ENCODE results near the gene CTNNA2.

Gene CTNNA2

DNA sequence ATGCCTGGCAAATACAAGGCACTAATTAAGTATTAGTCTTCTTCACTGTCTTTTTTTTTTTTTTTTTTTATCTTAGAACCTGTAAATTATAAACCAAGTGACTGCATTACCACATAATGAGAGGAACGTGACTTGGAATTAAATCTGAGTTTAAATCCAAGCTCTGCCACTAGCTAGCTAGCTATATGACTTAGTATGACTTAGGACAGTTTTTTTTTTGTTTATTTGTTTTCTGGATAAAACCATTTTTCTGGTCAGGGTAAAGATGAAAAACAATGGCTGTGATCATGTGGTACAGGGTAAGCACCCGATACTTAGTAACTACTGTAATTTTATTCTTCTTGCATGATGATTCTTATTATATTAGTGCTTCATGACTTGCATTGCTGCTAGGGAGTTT, 983.5 kb downstream of the CTNNA2 start:
- Mint-ChIP-seq H3K27ac (no peak overlapping the region), H3K4me3 (no peak overlapping the region), H3K27me3 (no peaks in the 10 kb centered on the region), H3K9me3 (peaks cover 11% of the 10 kb centered on the region), H3K4me1 (no peaks in the 10 kb centered on the region), H3K36me3 (ENCODE audit: low read depth) (no peaks in the 10 kb centered on the region)
- DNase-seq (no peak), ATAC-seq (no peak)

DNA sequence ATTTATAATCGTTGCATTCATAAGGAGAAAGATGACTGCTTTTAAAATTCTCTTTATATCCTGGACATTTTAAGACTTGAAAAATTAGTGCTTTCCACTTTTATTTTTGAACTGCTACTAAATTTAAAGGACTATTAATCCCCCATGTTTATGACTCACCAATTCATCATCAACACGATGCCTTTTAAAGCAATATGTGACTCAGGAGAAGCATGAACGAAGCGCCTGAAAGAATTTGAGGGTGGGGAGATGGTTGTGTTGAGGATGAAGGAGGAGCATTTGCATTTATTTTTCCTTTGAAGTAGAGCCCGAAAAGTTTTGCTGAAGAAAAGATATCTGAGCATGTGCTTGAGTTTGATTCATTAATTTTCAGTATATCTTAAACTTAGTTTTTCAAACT, 983.9 kb downstream of the CTNNA2 start:
- Mint-ChIP-seq H3K4me3 (no peak overlapping the region), H3K27me3 (no peaks in the 10 kb centered on the region)
- ATAC-seq, result no peak

GRCh38 chr2:80499095-80499494, 986.2 kb downstream of the CTNNA2 start:
- H3K9me3 Mint-ChIP-seq, result peaks cover 17% of the 10 kb centered on the region
- no peak overlapping the region for H3K27ac Mint-ChIP-seq
- no peak for DNase-seq
- no peaks in the 10 kb centered on the region for H3K36me3 Mint-ChIP-seq (ENCODE audit: low read depth)
- no peak overlapping the region for H3K4me3 Mint-ChIP-seq
- H3K27me3 Mint-ChIP-seq, result no peaks in the 10 kb centered on the region
- ATAC-seq, result no peak
- no peaks in the 10 kb centered on the region for H3K4me1 Mint-ChIP-seq

More for the DNA sequence above, 983.9 kb downstream of the CTNNA2 start:
- Mint-ChIP-seq H3K36me3 (ENCODE audit: low read depth) (no peaks in the 10 kb centered on the region), H3K27ac (no peak overlapping the region), H3K4me1 (no peaks in the 10 kb centered on the region), H3K9me3 (peaks cover 11% of the 10 kb centered on the region)
- DNase-seq, result no peak

DNA sequence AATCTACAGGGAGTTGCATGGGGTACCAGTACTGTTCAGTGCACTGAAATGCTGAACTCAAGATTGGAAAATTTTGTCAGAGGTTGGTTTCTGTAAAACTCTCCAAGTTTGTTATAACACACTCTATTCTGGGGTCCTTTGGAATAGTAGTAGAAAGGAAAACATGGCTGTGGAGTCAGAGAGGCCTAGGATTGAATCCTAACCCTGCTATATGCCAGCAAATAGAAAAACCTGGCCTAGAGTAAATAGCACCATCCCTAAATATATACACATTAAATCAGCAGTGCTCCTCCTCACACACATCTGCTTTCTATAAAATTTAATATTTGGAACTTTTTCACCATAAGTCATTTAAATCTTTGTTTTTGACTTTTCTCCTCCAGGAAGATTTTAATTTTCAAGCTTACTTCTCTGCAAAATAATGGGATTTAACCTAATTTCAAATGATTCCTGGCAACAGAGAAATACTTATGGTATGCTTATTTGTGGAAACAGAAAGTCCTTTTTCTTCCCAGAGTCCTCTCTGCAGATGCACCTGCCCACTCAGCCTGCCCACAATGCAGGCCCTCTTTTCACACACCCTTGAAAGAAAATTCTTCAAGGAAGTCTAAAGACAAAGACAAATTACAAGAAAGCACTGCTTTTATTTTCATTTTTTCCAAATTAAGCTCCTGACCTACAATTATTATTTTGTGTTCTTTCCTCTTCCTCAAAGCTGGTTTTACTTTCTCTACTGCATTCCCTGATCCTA, 989.2 kb downstream of the CTNNA2 start:
- no peak overlapping the region for H3K4me3 Mint-ChIP-seq
- no peak for ATAC-seq
- DNase-seq, result no peak
- H3K36me3 Mint-ChIP-seq (ENCODE audit: low read depth), result no peaks in the 10 kb centered on the region
- no peak overlapping the region for H3K27ac Mint-ChIP-seq
- no peaks in the 10 kb centered on the region for H3K4me1 Mint-ChIP-seq
- H3K9me3 Mint-ChIP-seq, result peaks cover 13% of the 10 kb centered on the region
- H3K27me3 Mint-ChIP-seq, result no peaks in the 10 kb centered on the region

GRCh38 chr2:80506563-80506962, 993.7 kb downstream of the CTNNA2 start:
- Mint-ChIP-seq H3K4me1 (no peaks in the 10 kb centered on the region), H3K36me3 (ENCODE audit: low read depth) (no peaks in the 10 kb centered on the region), H3K9me3 (peaks cover 10% of the 10 kb centered on the region), H3K27me3 (no peaks in the 10 kb centered on the region), H3K27ac (no peak overlapping the region), H3K4me3 (no peak overlapping the region)
- DNase-seq (no peak), ATAC-seq (no peak)

GRCh38 chr2:80510716-80511115, 997.9 kb downstream of the CTNNA2 start:
- peaks cover 13% of the 10 kb centered on the region for H3K9me3 Mint-ChIP-seq
- DNase-seq (no peak), ATAC-seq (no peak)
- no peaks in the 10 kb centered on the region for H3K27me3 Mint-ChIP-seq
- H3K27ac Mint-ChIP-seq, result no peak overlapping the region
- H3K36me3 Mint-ChIP-seq (ENCODE audit: low read depth), result no peaks in the 10 kb centered on the region
- H3K4me3 Mint-ChIP-seq, result no peak overlapping the region
- H3K4me1 Mint-ChIP-seq, result no peaks in the 10 kb centered on the region

GRCh38 chr2:80515964-80516363, 1003.1 kb downstream of the CTNNA2 start:
- DNase-seq (no peak), ATAC-seq (no peak)
- Mint-ChIP-seq H3K36me3 (ENCODE audit: low read depth) (no peaks in the 10 kb centered on the region), H3K9me3 (peaks cover 12% of the 10 kb centered on the region), H3K27me3 (no peaks in the 10 kb centered on the region), H3K27ac (no peak overlapping the region), H3K4me1 (no peaks in the 10 kb centered on the region), H3K4me3 (no peak overlapping the region)

- Mint-ChIP-seq H3K27me3 (no peaks in the 10 kb centered on the region), H3K4me3 (no peak overlapping the region), H3K27ac (no peak overlapping the region), H3K9me3 (peaks cover 12% of the 10 kb centered on the region), H3K4me1 (no peaks in the 10 kb centered on the region), H3K36me3 (ENCODE audit: low read depth) (no peaks in the 10 kb centered on the region)
- DNase-seq (no peak), ATAC-seq (no peak)
Measured at GRCh38 chr2:80517316-80517715, 1004.5 kb downstream of the CTNNA2 start.

DNA sequence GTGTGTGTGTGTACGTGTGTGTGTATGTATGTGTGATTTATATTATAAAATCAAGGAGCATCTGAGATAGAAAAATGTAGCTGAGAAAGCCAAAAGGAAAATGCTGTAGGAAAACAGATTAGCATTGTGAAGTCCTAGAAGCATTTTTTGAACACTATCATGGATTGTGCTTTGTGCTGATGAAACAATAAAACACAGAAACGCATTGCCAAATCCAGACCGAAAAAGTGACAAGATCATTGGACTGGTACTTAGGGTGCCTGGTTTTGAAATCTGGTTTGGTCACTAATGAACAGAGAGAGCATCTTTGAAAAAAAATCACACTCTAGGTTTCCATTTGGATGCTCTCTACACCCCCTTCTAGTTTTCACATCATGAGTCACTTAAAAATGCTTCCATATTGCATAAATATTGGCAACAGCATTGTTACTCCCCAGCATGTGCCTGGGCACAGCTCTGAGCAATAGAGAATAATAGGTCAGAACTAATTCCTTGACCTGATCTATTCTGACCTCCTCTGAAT, 1006.3 kb downstream of the CTNNA2 start:
- H3K9me3 Mint-ChIP-seq, result peaks cover 3% of the 10 kb centered on the region
- no peaks in the 10 kb centered on the region for H3K27me3 Mint-ChIP-seq
- ATAC-seq (no peak), DNase-seq (no peak)
- no peak overlapping the region for H3K4me3 Mint-ChIP-seq
- H3K36me3 Mint-ChIP-seq (ENCODE audit: low read depth), result no peaks in the 10 kb centered on the region
- H3K4me1 Mint-ChIP-seq, result no peaks in the 10 kb centered on the region
- no peak overlapping the region for H3K27ac Mint-ChIP-seq

DNA sequence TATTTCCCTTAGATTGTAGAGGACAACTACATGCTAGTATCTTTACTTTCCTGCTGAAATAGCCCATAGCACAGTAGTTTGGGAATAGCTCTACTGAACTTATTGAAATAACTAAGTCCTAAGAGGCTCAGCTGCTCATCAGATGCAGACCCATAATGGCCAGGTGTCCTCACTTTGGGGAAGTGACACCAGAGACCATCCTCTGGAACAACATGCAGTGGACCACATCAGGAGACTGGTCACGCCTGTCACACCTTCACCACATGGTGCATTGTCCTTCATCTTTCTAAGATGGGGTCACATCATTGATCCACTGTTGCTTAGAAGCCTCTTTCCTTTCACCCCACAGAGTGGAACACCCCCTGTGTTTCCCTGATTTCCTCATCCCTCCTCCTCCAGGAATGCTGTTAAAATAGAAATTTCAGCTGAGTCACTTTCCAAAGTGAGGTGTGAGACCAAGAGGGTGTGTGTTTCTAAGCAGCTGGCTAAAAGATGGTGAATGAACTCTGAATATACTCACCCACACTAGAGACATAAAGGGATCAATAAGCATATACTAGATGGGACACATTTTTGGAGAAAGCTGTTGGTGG, 1006.9 kb downstream of the CTNNA2 start:
- no peak for DNase-seq
- Mint-ChIP-seq H3K4me3 (no peak overlapping the region), H3K36me3 (ENCODE audit: low read depth) (no peaks in the 10 kb centered on the region), H3K27me3 (no peaks in the 10 kb centered on the region), H3K4me1 (no peaks in the 10 kb centered on the region), H3K27ac (no peak overlapping the region), H3K9me3 (peaks cover 3% of the 10 kb centered on the region)
- ATAC-seq, result no peak

DNA sequence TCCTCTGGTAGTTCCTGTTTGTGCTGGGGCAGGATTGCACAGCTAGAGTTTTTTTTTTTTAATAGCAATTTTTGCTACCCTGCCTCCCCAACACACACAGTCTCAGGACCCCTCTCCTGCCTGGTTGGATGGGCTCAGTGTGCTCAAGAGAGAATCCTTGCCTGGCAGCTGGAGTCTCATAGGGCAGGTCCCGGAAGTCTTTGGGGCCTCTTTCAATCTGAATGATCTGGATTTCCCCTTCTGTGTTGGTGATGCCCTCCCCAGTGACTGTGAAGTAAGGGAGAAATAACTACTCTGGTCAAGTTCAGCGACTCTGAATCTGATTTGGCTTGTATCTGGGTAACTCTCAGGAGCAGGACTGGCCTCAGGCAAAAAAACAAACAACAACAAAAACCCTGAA, 1012.3 kb downstream of the CTNNA2 start:
- ATAC-seq, result no peak
- H3K27me3 Mint-ChIP-seq, result no peaks in the 10 kb centered on the region
- H3K27ac Mint-ChIP-seq, result no peak overlapping the region
- H3K9me3 Mint-ChIP-seq, result peaks cover 4% of the 10 kb centered on the region
- H3K4me3 Mint-ChIP-seq, result no peak overlapping the region
- no peaks in the 10 kb centered on the region for H3K4me1 Mint-ChIP-seq
- no peaks in the 10 kb centered on the region for H3K36me3 Mint-ChIP-seq (ENCODE audit: low read depth)
- DNase-seq, result no peak

- Mint-ChIP-seq H3K27me3 (no peaks in the 10 kb centered on the region), H3K4me3 (no peak overlapping the region), H3K9me3 (peaks cover 12% of the 10 kb centered on the region), H3K4me1 (no peaks in the 10 kb centered on the region), H3K27ac (no peak overlapping the region), H3K36me3 (ENCODE audit: low read depth) (no peaks in the 10 kb centered on the region)
- ATAC-seq (no peak), DNase-seq (no peak)
Measured at GRCh38 chr2:80527119-80527518, 1014.3 kb downstream of the CTNNA2 start.

- peaks cover 2% of the 10 kb centered on the region for H3K27me3 Mint-ChIP-seq
- peaks cover 12% of the 10 kb centered on the region for H3K9me3 Mint-ChIP-seq
- no peak for ATAC-seq
Measured at GRCh38 chr2:80529466-80530165, 1016.8 kb downstream of the CTNNA2 start.

DNA sequence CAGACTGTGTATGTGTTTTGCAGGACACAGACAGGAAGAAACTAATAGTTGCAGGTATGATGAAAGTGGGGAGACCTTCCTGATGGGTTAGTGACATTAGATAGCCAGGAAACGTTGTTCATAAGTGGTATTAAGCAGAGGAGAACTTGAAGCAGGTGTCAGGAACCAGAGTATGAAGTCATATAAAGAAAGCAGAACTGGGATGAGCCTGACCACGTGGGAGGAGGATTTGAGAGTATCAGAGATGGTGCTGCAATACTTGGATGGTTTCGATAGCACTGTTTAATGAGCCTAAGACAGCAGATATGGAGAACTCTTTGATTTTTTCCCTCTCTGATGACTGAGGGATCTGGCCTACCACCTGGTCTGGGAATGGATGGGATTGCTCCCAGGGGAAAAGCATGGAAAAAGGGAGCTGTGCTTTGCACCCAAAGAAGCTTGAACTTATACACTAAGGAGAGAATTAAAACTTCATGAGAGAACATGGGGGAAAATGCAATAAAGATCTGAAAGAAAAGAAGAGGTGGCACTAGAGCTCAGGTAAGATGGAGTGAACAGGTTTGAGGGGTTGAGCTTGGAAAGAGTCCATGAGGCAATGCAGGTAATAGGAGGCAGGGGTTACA, 1017.7 kb downstream of the CTNNA2 start:
- no peak for ATAC-seq
- H3K9me3 Mint-ChIP-seq, result peaks cover 12% of the 10 kb centered on the region
- no peaks in the 10 kb centered on the region for H3K4me1 Mint-ChIP-seq
- no peak overlapping the region for H3K4me3 Mint-ChIP-seq
- no peak for DNase-seq
- H3K36me3 Mint-ChIP-seq (ENCODE audit: low read depth), result no peaks in the 10 kb centered on the region
- H3K27me3 Mint-ChIP-seq, result peaks cover 2% of the 10 kb centered on the region
- no peak overlapping the region for H3K27ac Mint-ChIP-seq

More at GRCh38 chr2:80529466-80530165, 1016.8 kb downstream of the CTNNA2 start:
- Mint-ChIP-seq H3K27ac (no peak overlapping the region), H3K4me3 (no peak overlapping the region), H3K4me1 (no peaks in the 10 kb centered on the region), H3K36me3 (ENCODE audit: low read depth) (no peaks in the 10 kb centered on the region)
- DNase-seq, result no peak
